ENCODE data around the gene KLHL24.
"Not testable (repeated sequence)": the region's sequence is repeated elsewhere in the genome, so short reads cannot be mapped to it uniquely, and the experiment has no call there.

KLHL24 gene

DNA sequence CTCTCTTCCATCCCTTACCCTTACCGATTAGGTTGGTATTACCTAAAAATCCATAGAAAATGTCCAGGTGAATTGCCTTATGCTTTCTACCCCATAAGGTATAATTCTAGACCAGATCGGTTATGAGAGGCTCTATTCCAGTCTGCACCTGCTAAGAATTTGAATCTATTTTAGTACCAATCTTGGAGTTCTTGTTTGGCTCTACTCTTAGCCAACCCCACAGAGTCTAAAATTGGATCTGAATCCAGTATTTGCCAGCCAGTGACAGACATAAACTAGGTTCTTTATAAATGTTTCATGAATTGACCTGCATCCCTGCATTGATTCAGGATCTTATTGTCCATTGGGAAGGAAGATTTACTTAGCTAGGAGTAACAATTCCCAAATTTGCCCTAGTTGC, 6.5 kb downstream of the KLHL24 start:
- peaks cover 0 to 5% of the 10 kb centered on the region in 2 donors for H3K36me3 Mint-ChIP-seq
- ATAC-seq (replicated peaks), result no peak
- no peak overlapping the region for H3K4me3 Mint-ChIP-seq
- DNase-seq, result no peak
- H3K27ac Mint-ChIP-seq, result no peak overlapping the region
- H3K27me3 Mint-ChIP-seq, result no peaks in the 10 kb centered on the region
- H3K4me1 Mint-ChIP-seq, result peaks cover 15 to 17% of the 10 kb centered on the region in 2 donors
- no peaks in the 10 kb centered on the region for H3K9me3 Mint-ChIP-seq

DNA sequence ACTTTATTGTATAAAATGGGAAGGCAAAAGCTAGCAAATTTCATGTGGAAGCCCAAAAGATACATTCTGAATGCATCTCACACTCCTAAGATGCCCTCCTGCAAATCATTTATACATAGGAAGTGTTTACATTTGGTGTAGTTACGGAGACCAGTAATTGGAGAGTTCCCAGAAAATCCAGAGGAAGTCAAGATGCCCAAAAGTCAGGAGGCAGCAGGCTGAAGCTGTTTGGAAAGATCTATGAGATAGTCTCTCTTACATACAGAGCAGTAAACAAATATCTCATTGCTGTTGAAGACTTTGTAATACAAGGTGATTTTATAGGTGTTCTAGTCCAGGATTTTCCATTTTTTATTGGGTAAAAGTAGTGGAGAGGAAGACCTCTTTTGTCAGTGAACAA, 8.8 kb downstream of the KLHL24 start:
- H3K4me1 Mint-ChIP-seq, result peaks cover 0 to 6% of the 10 kb centered on the region in 2 donors
- H3K36me3 Mint-ChIP-seq, result peaks cover 4 to 14% of the 10 kb centered on the region in 2 donors
- H3K4me3 Mint-ChIP-seq, result no peak overlapping the region
- no peaks in the 10 kb centered on the region for H3K27me3 Mint-ChIP-seq
- peaks cover 0 to 2% of the 10 kb centered on the region in 2 donors for H3K9me3 Mint-ChIP-seq
- no peak for ATAC-seq (replicated peaks)
- H3K27ac Mint-ChIP-seq, result no peak overlapping the region
- no peak for DNase-seq

DNA sequence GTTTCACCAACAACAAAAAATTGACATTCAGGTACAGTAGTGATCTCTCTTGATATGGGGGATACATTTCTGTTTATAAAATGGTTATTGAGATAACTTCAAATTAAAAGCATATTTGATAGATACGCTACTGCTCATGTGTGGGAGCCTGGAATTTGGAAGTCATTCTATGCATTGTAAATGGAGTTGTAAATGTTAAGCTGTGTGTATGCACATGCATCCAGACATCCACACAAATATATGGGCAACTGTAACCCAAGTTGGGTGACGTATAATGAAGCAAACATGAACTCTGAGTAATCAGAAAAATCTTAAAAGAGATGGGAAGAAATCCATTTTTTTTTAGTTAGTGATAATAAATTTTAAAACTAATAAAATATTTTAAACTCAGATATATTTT, 9.8 kb downstream of the KLHL24 start:
- DNase-seq (no peak), ATAC-seq (replicated peaks) (no peak)
- no peaks in the 10 kb centered on the region for H3K27me3 Mint-ChIP-seq
- no peak overlapping the region for H3K27ac Mint-ChIP-seq
- H3K9me3 Mint-ChIP-seq, result peaks cover 0 to 2% of the 10 kb centered on the region in 2 donors
- peaks cover 0 to 6% of the 10 kb centered on the region in 2 donors for H3K4me1 Mint-ChIP-seq
- H3K4me3 Mint-ChIP-seq, result no peak overlapping the region
- H3K36me3 Mint-ChIP-seq, result peaks cover 10 to 21% of the 10 kb centered on the region in 2 donors

GRCh38 chr3:183650554-183650953, 15.1 kb downstream of the KLHL24 start:
- H3K9me3 Mint-ChIP-seq, result peaks cover 6 to 14% of the 10 kb centered on the region in 2 donors
- peaks cover 41 to 52% of the 10 kb centered on the region in 2 donors for H3K36me3 Mint-ChIP-seq

GRCh38 chr3:183653209-183654064, 18.0 kb downstream of the KLHL24 start:
- Mint-ChIP-seq H3K4me1 (no peaks in the 10 kb centered on the region), H3K9me3 (peaks cover 11 to 18% of the 10 kb centered on the region in 2 donors), H3K4me3 (no peak overlapping the region), H3K27ac (no peak overlapping the region), H3K36me3 (peaks cover 47 to 61% of the 10 kb centered on the region in 2 donors), H3K27me3 (no peaks in the 10 kb centered on the region)
- DNase-seq, result no peak
- no peak for ATAC-seq (replicated peaks)

More at GRCh38 chr3:183650554-183650953, 15.1 kb downstream of the KLHL24 start:
- no peak overlapping the region for H3K27ac Mint-ChIP-seq
- DNase-seq (no peak), ATAC-seq (replicated peaks) (no peak)
- no peaks in the 10 kb centered on the region for H3K4me1 Mint-ChIP-seq
- H3K4me3 Mint-ChIP-seq, result no peak overlapping the region
- no peaks in the 10 kb centered on the region for H3K27me3 Mint-ChIP-seq

DNA sequence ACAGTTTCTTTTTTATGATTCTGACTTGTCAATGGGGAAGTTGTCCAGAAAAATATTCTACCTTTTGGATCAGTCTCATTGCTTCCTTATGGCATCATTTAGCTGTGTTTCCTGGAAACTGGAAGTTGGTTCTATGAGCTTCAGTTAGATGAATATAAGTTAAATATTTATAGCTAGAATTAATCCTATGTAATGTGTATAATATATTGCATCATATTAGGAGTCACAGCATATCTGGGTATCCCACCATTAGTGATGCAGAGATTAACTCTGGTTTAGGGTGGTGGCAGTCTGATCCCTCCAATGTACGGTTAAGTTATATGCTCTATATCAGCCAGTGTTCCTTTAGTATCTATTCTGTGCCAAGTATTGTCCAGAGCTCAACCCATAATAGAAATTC, 19.3 kb downstream of the KLHL24 start:
- ATAC-seq (replicated peaks), result no peak
- Mint-ChIP-seq H3K4me3 (no peak overlapping the region), H3K4me1 (peaks cover 4 to 12% of the 10 kb centered on the region in 2 donors), H3K9me3 (peaks cover 11 to 18% of the 10 kb centered on the region in 2 donors), H3K27ac (no peak overlapping the region), H3K27me3 (no peaks in the 10 kb centered on the region), H3K36me3 (peaks cover 47 to 62% of the 10 kb centered on the region in 2 donors)
- no peak for DNase-seq

DNA sequence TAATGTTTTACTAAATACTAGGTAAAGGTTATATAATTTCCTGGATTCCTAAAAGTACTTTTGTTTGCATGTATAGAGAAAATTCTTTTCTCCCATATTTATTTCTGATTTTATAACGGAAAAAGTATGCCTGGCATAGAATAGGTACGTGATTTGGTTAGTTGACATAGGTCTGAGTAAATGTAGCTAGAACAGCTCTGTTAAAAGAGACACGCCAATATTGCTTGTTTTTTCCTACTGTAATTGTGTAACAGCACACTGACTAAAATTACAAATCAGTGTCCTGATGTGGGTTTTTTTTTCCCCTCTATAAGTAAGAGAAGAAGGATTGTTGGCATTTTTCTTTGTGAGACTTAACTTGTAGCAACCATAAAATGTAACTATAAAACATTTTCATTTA, 26.7 kb downstream of the KLHL24 start:
- H3K27me3 Mint-ChIP-seq, result no peaks in the 10 kb centered on the region
- no peak overlapping the region for H3K4me3 Mint-ChIP-seq
- DNase-seq (no peak), ATAC-seq (replicated peaks) (no peak)
- H3K36me3 Mint-ChIP-seq, result peaks cover 17 to 23% of the 10 kb centered on the region in 2 donors
- peaks cover under 1% of the 10 kb centered on the region in 2 donors for H3K9me3 Mint-ChIP-seq
- no peak overlapping the region for H3K27ac Mint-ChIP-seq
- H3K4me1 Mint-ChIP-seq, result peaks cover 5 to 12% of the 10 kb centered on the region in 2 donors

GRCh38 chr3:183664913-183665381, 29.5 kb downstream of the KLHL24 start:
- Mint-ChIP-seq H3K27ac (no peak overlapping the region), H3K27me3 (no peaks in the 10 kb centered on the region), H3K9me3 (no peaks in the 10 kb centered on the region), H3K4me1 (peaks cover 0 to 6% of the 10 kb centered on the region in 2 donors), H3K36me3 (peaks cover 16 to 17% of the 10 kb centered on the region in 2 donors), H3K4me3 (no peak overlapping the region)
- ATAC-seq (replicated peaks), result no peak
- DNase-seq, result no peak

- H3K27ac Mint-ChIP-seq, result no peak overlapping the region
- peaks cover 0 to 2% of the 10 kb centered on the region in 2 donors for H3K4me1 Mint-ChIP-seq
Measured at GRCh38 chr3:183680061-183680460, 44.6 kb downstream of the KLHL24 start.

GRCh38 chr3:183687705-183688104, 52.3 kb downstream of the KLHL24 start:
- H3K4me3 Mint-ChIP-seq, result no peak overlapping the region
- H3K9me3 Mint-ChIP-seq, result no peaks in the 10 kb centered on the region
- DNase-seq (no peak), ATAC-seq (replicated peaks) (no peak)
- no peaks in the 10 kb centered on the region for H3K27me3 Mint-ChIP-seq
- H3K27ac Mint-ChIP-seq, result no peak overlapping the region
- no peaks in the 10 kb centered on the region for H3K36me3 Mint-ChIP-seq
- H3K4me1 Mint-ChIP-seq, result no peaks in the 10 kb centered on the region

More at GRCh38 chr3:183680061-183680460, 44.6 kb downstream of the KLHL24 start:
- no peak overlapping the region for H3K4me3 Mint-ChIP-seq
- no peaks in the 10 kb centered on the region for H3K27me3 Mint-ChIP-seq
- DNase-seq (no peak), ATAC-seq (replicated peaks) (no peak)
- H3K36me3 Mint-ChIP-seq, result peaks cover 0 to 4% of the 10 kb centered on the region in 2 donors
- no peaks in the 10 kb centered on the region for H3K9me3 Mint-ChIP-seq

DNA sequence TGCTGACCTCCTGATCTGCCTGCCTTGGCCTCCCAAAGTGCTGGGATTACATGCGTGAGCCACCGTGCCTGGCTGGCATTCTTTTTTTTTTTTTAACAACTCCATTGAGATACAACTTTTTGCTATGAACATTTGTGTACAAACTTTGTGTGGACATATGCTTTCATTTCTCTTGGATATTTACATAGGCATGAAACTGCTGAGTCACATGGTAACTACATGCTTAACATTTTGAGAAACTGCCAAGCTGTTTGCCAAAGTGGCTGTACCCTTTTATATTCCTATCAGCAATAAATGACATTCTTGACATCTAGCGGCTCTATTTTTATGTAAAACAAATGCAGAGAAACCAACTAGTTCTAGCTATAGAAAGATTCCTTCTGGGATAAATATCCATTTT, 53.5 kb downstream of the KLHL24 start:
- no peak overlapping the region for H3K27ac Mint-ChIP-seq
- H3K36me3 Mint-ChIP-seq, result no peaks in the 10 kb centered on the region
- no peak overlapping the region for H3K4me3 Mint-ChIP-seq
- no peak for ATAC-seq (replicated peaks)
- no peak for DNase-seq
- no peaks in the 10 kb centered on the region for H3K27me3 Mint-ChIP-seq
- no peaks in the 10 kb centered on the region for H3K9me3 Mint-ChIP-seq
- H3K4me1 Mint-ChIP-seq, result no peaks in the 10 kb centered on the region

GRCh38 chr3:183689621-183690020, 54.2 kb downstream of the KLHL24 start:
- DNase-seq; H3K27ac Mint-ChIP-seq; H3K9me3 Mint-ChIP-seq; H3K27me3 Mint-ChIP-seq; ATAC-seq (replicated peaks); H3K36me3 Mint-ChIP-seq; H3K4me3 Mint-ChIP-seq; H3K4me1 Mint-ChIP-seq: not testable (repeated sequence)

DNA sequence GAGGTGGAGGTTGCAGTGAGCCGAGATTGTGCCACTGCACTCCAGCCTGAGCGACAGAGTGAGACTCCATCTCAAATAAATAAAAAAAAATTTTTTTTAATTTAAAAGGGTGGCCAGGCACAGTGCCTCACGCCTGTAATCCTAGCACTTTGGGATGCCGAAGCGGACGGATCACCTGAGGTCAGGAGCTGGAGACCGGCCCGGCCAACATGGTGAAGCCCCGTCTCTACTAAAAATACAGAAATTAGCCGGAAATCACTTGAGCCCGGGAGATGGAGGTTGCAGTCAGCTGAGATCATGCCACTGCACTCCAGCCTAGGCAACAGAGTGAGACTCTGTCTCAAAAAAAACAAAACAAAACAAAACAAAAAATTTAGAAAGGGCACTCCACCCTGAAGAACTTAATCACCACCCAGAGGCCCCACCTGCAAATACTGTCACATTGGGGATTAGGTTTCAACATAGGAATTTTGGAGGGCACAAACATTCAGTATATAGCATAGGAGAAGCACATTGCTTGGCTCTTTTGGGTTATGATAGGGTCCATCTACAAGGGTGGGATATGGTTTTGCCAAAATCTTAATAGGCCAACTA, 55.1 kb downstream of the KLHL24 start:
- H3K4me1 Mint-ChIP-seq, result no peaks in the 10 kb centered on the region
- no peak for ATAC-seq (replicated peaks)
- no peaks in the 10 kb centered on the region for H3K36me3 Mint-ChIP-seq
- no peak overlapping the region for H3K4me3 Mint-ChIP-seq
- no peak overlapping the region for H3K27ac Mint-ChIP-seq
- DNase-seq, result no peak
- no peaks in the 10 kb centered on the region for H3K9me3 Mint-ChIP-seq
- peaks cover 0 to 4% of the 10 kb centered on the region in 2 donors for H3K27me3 Mint-ChIP-seq

DNA sequence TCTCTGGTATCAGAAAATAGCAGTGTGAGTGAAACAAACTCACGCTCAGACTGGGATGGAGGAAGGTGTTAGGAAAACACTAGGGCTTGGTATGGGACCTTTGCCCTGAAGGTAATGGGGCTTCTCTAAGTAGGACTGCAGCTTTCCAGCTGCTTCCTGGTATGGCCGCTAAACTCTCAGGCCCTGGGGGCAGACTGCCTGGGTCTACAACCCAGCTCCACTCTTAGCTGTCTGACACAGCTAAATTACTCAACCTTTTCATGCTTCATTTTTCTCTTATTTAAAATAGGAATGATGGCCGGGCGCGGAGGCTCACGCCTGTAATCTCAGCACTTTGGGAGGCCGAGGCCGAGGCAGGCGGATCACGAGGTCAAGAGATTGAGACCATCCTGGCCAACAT, 57.0 kb downstream of the KLHL24 start:
- Mint-ChIP-seq H3K36me3 (no peaks in the 10 kb centered on the region), H3K27ac (no peak overlapping the region), H3K4me1 (no peaks in the 10 kb centered on the region), H3K27me3 (peaks cover 0 to 4% of the 10 kb centered on the region in 2 donors), H3K4me3 (no peak overlapping the region), H3K9me3 (no peaks in the 10 kb centered on the region)
- ATAC-seq (replicated peaks) (no peak), DNase-seq (no peak)

Measured in stimulated activated naive B cell treated with anti-CD40 and anti-IgM and Interleukin-4, amounts not matched to agents 10 μg/mL and 1 μg/mL and 100 μg/mL, for 72 hours (primary cell).